HUES6 (cell line): Measurements from ENCODE around the gene EFCAB6.

Experiments
- H3K27ac ChIP-seq: 2 replicates; pipeline ENCODE4 v1.7.0; 2013; ENCODE audit warnings: low read depth, mild to moderate bottlenecking, low read length, inconsistent platforms
- H3K27me3 ChIP-seq: 2 replicates; pipeline ENCODE4 v1.6.1; 2013; ENCODE audit warnings: low read length; ENCODE audit not compliant: control insufficient read depth, insufficient read depth
- H3K36me3 ChIP-seq: 2 replicates; pipeline ENCODE4 v1.6.1; 2013; ENCODE audit warnings: low read length; ENCODE audit not compliant: control insufficient read depth, insufficient read depth
- H3K4me1 ChIP-seq: 2 replicates; pipeline ENCODE4 v1.6.1; 2013; ENCODE audit warnings: low read length; ENCODE audit not compliant: control insufficient read depth, insufficient read depth
- H3K4me3 ChIP-seq: 2 replicates; pipeline ENCODE4 v1.5.1; 2013; ENCODE audit warnings: low read depth, low read length
- H3K9ac ChIP-seq: one replicate; pipeline ENCODE4 v1.6.1; 2013; ENCODE audit warnings: mild to moderate bottlenecking, low read length
- H3K9me3 ChIP-seq: 2 replicates; pipeline ENCODE4 v1.6.1; 2013; ENCODE audit warnings: low read depth, low read length; ENCODE audit not compliant: control insufficient read depth, insufficient read depth

The EFCAB6 gene

DNA sequence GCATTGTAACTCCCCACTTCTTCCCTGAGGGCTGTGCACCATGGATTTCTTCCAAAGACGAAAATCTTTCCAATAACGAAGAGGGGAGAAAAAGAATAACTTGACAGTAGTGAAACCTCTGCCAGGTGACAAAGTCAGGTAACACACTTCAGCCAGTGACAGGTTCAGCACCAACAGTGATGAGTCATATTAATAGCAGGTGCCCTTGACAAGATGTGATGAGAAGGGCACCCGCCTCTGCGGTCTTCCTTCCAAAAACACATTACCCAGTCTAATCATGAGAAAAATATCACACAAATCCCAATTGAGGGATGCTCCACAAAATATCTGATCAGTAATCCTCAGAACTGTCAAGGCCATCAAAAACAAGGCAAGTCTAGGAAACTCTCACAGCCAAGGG is 157.8 kb downstream of the EFCAB6 start:
- H3K27ac ChIP-seq = no peak overlapping the region
- H3K4me1 ChIP-seq = peaks cover 11% of the 10 kb centered on the region
- H3K4me3 ChIP-seq = no peak overlapping the region
- H3K36me3 ChIP-seq = no peaks in the 10 kb centered on the region
- H3K27me3 ChIP-seq = no peaks in the 10 kb centered on the region
- H3K9me3 ChIP-seq = peaks cover 13% of the 10 kb centered on the region
- no peak overlapping the region for H3K9ac ChIP-seq

DNA sequence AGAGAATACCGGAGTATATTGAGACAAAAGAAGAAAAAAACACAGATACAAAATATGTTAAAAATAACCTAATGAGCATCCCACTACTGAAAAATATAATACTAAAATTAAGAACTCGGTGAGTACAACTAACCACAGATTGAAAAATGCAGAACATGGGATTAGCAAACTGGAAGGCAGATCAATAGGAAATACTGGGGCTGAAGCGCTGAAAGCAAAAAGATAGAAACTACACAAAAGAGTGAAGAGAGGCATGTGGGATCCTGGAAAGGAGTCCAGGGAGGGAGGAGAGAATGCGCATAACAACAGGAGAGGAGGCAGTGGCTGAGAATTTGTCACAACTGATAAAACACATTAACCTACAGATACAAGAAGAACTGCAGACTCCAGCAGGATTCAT is 159.3 kb downstream of the EFCAB6 start:
- Histone ChIP-seq H3K27me3 (no peaks in the 10 kb centered on the region), H3K9ac (no peak overlapping the region)

DNA sequence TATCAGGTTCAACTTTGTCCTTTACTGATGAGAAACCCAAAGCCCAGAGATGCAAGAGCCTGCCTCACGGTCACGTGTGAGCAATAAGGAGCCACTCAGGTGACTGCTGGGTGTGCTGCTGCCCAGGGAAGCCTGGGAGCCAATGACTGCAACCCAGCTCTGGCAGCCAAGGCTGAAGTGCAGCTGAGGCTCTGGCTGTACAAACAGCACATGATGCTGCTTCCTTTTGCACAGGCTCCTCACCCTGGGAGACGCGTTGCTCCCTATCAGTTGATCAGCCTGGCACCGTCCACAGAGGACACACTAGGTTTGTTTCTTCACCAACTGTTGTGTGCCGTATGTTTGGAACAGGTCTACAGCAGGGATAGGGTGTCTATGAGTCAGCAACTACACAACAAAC is 168.7 kb downstream of the EFCAB6 start:
- Histone ChIP-seq H3K9me3 (peaks cover 13% of the 10 kb centered on the region; the same call in 1 of the 2 replicates), H3K36me3 (no peaks in the 10 kb centered on the region), H3K4me1 (no peaks in the 10 kb centered on the region), H3K4me3 (no peak overlapping the region), H3K27ac (no peak overlapping the region), H3K9ac (no peak overlapping the region), H3K27me3 (no peaks in the 10 kb centered on the region)

More for the DNA sequence above, 159.3 kb downstream of the EFCAB6 start:
- Histone ChIP-seq H3K36me3 (no peaks in the 10 kb centered on the region), H3K9me3 (peaks cover 13% of the 10 kb centered on the region), H3K4me1 (no peaks in the 10 kb centered on the region), H3K4me3 (no peak overlapping the region), H3K27ac (no peak overlapping the region)

DNA sequence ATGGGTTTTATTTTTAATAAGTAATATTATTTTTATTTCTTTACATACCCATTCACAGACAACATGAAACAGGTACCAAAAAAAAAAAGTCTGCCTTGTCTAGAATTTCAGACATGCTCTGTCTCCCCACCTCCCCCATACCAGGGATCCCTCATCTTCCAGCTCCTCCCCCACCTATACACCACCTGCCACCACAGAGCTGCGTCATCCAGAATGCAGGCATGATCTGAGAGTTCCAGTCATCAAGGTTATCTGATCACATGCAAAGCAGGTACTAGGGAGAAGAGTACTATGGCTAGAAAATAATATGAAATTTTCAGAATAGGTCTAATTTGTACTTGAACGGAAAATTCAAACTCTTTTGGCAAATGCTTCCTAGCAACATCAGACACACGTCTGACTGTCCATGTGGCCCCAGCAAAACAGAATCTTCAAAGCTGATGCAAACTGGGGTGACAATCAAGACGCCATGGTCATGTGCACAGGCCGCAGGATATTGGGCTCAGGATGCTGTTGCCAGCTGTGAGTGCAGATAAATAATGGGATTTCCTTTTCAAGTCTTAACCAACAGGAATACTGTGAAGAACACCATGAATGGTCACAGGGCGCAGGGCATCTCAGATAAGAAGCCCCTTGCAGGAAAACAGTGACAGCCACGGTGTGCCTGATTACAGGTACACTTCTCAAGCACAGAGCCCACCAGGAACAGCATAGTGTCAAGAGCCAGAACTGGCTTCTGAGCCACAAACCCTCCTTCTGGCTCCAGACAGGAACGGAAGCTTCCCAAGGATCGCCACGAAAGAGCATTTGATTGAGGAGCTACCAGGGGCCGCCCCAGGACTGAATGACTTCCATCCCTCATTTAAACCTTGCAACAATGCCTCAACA is 169.5 kb downstream of the EFCAB6 start:
- Histone ChIP-seq H3K4me1 (no peaks in the 10 kb centered on the region), H3K36me3 (no peaks in the 10 kb centered on the region), H3K27me3 (no peaks in the 10 kb centered on the region), H3K9me3 (peaks cover 13% of the 10 kb centered on the region; the same call in 1 of the 2 replicates), H3K27ac (no peak overlapping the region), H3K4me3 (no peak overlapping the region), H3K9ac (no peak overlapping the region)

DNA sequence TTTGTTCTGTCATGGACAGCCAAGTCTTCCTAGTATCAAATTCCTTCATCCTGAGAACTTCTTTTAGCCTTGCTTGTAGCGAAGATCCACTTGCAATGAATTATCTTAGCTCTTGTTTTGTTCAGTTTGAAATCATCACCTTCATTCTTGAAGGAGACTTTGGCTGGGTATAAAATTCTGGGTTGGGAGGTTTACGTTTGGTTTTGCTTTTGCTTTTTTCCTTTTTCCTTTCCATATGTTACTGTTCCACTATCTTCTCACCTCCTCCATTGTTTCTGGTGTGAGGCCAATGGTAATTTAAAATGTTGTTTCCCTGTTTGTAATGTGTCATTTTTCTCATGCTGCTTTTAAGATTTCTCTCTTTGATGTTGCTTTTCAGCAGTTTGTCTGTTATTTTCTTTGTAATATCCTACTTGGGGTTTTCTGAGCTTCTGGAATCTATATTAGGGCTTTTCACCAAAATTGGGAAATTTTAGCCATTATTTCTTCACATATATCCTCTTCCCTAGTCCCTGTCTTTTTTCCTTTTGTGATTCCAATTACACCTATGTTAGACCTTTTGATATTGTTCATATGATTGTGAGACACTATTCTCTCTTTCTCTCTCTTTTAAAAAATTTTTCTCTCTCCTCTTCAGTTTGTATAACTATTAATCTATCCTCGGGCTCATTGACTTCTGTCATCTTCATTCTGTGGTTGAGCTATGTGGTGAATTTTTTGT is 172.7 kb downstream of the EFCAB6 start:
- no peak overlapping the region for H3K27ac ChIP-seq
- H3K4me1 ChIP-seq = no peaks in the 10 kb centered on the region
- H3K36me3 ChIP-seq = no peaks in the 10 kb centered on the region
- no peak overlapping the region for H3K4me3 ChIP-seq
- peaks cover 13% of the 10 kb centered on the region; the same call in 1 of the 2 replicates for H3K9me3 ChIP-seq
- H3K9ac ChIP-seq = no peak overlapping the region
- no peaks in the 10 kb centered on the region for H3K27me3 ChIP-seq

- no peaks in the 10 kb centered on the region for H3K36me3 ChIP-seq
- H3K27me3 ChIP-seq = no peaks in the 10 kb centered on the region
- H3K27ac ChIP-seq = no peak overlapping the region
- H3K9ac ChIP-seq = no peak overlapping the region
- H3K4me1 ChIP-seq = no peaks in the 10 kb centered on the region
- H3K4me3 ChIP-seq = no peak overlapping the region
- peaks cover 13% of the 10 kb centered on the region; the same call in 1 of the 2 replicates for H3K9me3 ChIP-seq
Measured at GRCh38 chr22:43637275-43638260, 174.5 kb downstream of the EFCAB6 start.

DNA sequence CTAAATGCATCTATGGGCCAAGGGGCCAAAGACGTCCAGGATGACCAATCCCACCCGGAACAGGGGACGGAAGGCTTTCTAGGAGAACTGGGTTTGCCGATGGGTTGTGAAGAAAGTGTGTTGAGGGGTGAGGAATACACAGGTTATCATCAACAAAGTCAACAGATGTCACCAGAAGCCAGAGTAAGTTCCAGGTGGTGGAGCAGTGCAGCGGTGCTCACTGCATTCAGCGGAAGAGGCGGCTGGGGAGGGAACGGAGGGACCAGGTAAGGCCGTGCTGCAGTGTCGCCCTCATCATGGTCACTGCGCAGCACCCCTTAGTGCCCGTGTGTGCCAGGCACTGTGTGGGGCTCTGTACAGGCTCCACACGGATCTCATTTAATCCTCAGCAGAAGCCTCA is 176.0 kb downstream of the EFCAB6 start:
- no peaks in the 10 kb centered on the region for H3K4me1 ChIP-seq
- no peaks in the 10 kb centered on the region for H3K27me3 ChIP-seq
- no peak overlapping the region for H3K4me3 ChIP-seq
- H3K27ac ChIP-seq = no peak overlapping the region
- no peak overlapping the region for H3K9ac ChIP-seq
- no peaks in the 10 kb centered on the region for H3K36me3 ChIP-seq
- peaks cover 13% of the 10 kb centered on the region; the same call in 1 of the 2 replicates for H3K9me3 ChIP-seq

DNA sequence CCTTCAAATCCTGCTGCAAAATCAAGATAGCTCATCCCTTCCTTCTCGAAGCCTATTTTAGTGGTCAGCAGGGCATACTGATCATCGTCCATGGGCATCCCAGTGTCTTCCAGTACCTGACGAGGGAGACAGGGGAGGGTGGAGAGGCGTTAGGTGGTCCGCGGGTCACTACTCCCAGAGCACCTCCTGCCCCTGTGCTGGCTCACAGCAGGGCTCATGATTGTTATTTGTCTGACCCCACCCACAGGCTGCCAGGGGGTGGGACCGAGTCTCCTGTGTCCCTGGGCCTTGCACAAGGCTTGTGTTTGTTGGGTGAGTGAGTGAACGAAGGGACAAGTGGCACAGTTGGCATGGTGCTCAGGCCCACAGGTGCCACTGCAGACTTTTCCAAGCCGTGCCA is 177.0 kb downstream of the EFCAB6 start:
- Histone ChIP-seq H3K36me3 (no peaks in the 10 kb centered on the region), H3K4me3 (no peak overlapping the region), H3K27ac (no peak overlapping the region), H3K4me1 (no peaks in the 10 kb centered on the region), H3K27me3 (no peaks in the 10 kb centered on the region), H3K9me3 (peaks cover 9% of the 10 kb centered on the region; the same call in 1 of the 2 replicates), H3K9ac (no peak overlapping the region)

- Histone ChIP-seq H3K4me3 (no peak overlapping the region), H3K9me3 (peaks cover 3% of the 10 kb centered on the region; the same call in 1 of the 2 replicates), H3K36me3 (no peaks in the 10 kb centered on the region), H3K4me1 (no peaks in the 10 kb centered on the region), H3K27me3 (no peaks in the 10 kb centered on the region), H3K9ac (no peak overlapping the region), H3K27ac (no peak overlapping the region)
Measured at GRCh38 chr22:43634316-43634715, 177.8 kb downstream of the EFCAB6 start.

- H3K4me3 ChIP-seq = no peak overlapping the region
- no peaks in the 10 kb centered on the region for H3K4me1 ChIP-seq
- H3K27ac ChIP-seq = no peak overlapping the region
- H3K27me3 ChIP-seq = no peaks in the 10 kb centered on the region
- no peak overlapping the region for H3K9ac ChIP-seq
- no peaks in the 10 kb centered on the region for H3K9me3 ChIP-seq
- H3K36me3 ChIP-seq = no peaks in the 10 kb centered on the region
Measured at GRCh38 chr22:43633631-43634285, 178.3 kb downstream of the EFCAB6 start.
